Rectal smooth muscle tissue (tissue), 1 donor: Measurements from ENCODE around the gene PARD3B.

ENCODE experiments used
- H3K27ac ChIP-seq: one replicate; pipeline ENCODE4 v1.7.0; 2013; ENCODE audit warnings: low read depth, low read length, inconsistent platforms
- H3K27me3 ChIP-seq: one replicate; pipeline ENCODE4 v1.7.0; 2013; ENCODE audit warnings: low read length; ENCODE audit not compliant: control insufficient read depth, insufficient read depth
- H3K36me3 ChIP-seq: one replicate; pipeline ENCODE4 v1.7.0; 2013; ENCODE audit warnings: low read length; ENCODE audit not compliant: control insufficient read depth, insufficient read depth
- H3K4me1 ChIP-seq: one replicate; pipeline ENCODE4 v1.7.0; 2013; ENCODE audit warnings: low read length; ENCODE audit not compliant: control insufficient read depth, insufficient read depth
- H3K4me3 ChIP-seq: one replicate; pipeline ENCODE4 v1.7.0; 2013; ENCODE audit warnings: low read length
- H3K9ac ChIP-seq: one replicate; pipeline ENCODE4 v1.7.0; 2013; ENCODE audit warnings: low read length

Gene PARD3B

GRCh38 chr2:205659922-205660321 lies 1114.6 kb downstream of the PARD3B start:
- no peak overlapping the region for H3K4me3 ChIP-seq
- no peak overlapping the region for H3K27ac ChIP-seq
- peaks cover 2% of the 10 kb centered on the region for H3K27me3 ChIP-seq
- H3K4me1 ChIP-seq: peaks cover 11% of the 10 kb centered on the region
- H3K9ac ChIP-seq: no peak overlapping the region
- H3K36me3 ChIP-seq: no peaks in the 10 kb centered on the region

- no peak overlapping the region for H3K4me3 ChIP-seq
- peaks cover 2% of the 10 kb centered on the region for H3K27me3 ChIP-seq
- peaks cover 11% of the 10 kb centered on the region for H3K4me1 ChIP-seq
- no peak overlapping the region for H3K9ac ChIP-seq
- H3K36me3 ChIP-seq: no peaks in the 10 kb centered on the region
- H3K27ac ChIP-seq: peak overlapping the region; percentile 7
These were observed 1115.3 kb downstream of the PARD3B start for GRCh38 chr2:205660521-205661124.

- H3K4me1 ChIP-seq: peaks cover 11% of the 10 kb centered on the region
These were observed 1116.0 kb downstream of the PARD3B start for GRCh38 chr2:205661281-205661680.

GRCh38 chr2:205662206-205662965 lies 1117.1 kb downstream of the PARD3B start:
- Histone ChIP-seq H3K4me3 (no peak overlapping the region), H3K36me3 (no peaks in the 10 kb centered on the region), H3K9ac (no peak overlapping the region)

More at GRCh38 chr2:205661281-205661680, 1116.0 kb downstream of the PARD3B start:
- H3K9ac ChIP-seq: no peak overlapping the region
- H3K27ac ChIP-seq: no peak overlapping the region
- H3K27me3 ChIP-seq: peaks cover 2% of the 10 kb centered on the region
- H3K4me3 ChIP-seq: no peak overlapping the region
- no peaks in the 10 kb centered on the region for H3K36me3 ChIP-seq

GRCh38 chr2:205665791-205666190 lies 1120.5 kb downstream of the PARD3B start:
- H3K27me3 ChIP-seq: peaks cover 2% of the 10 kb centered on the region
- no peaks in the 10 kb centered on the region for H3K4me1 ChIP-seq
- H3K4me3 ChIP-seq: no peak overlapping the region

More at GRCh38 chr2:205662206-205662965, 1117.1 kb downstream of the PARD3B start:
- H3K27me3 ChIP-seq: peaks cover 2% of the 10 kb centered on the region
- no peak overlapping the region for H3K27ac ChIP-seq
- H3K4me1 ChIP-seq: peaks cover 11% of the 10 kb centered on the region

More at GRCh38 chr2:205665791-205666190, 1120.5 kb downstream of the PARD3B start:
- Histone ChIP-seq H3K36me3 (no peaks in the 10 kb centered on the region), H3K9ac (no peak overlapping the region), H3K27ac (no peak overlapping the region)
